Endothelial cell (in vitro differentiated cells): ENCODE results near the gene COL13A1. TPM values are rescaled to one million over a fixed set of nuclear protein-coding genes. Genes with fewer than 3 reads are reported as not detected.
A peak's percentile ranks its signal among the peaks of the same experiment; 100 is the strongest.

ENCODE experiments used
- DNase-seq: peaks from one replicate; pipeline ENCODE4 v3.0.0; 2021; ENCODE audit warnings: low spot score
- H3K27ac Mint-ChIP-seq: one replicate; pipeline ENCODE4 v1.8.0; 2021; ENCODE audit warnings: mixed read lengths, inconsistent platforms; ENCODE audit not compliant: unreplicated experiment
- H3K27me3 Mint-ChIP-seq: one replicate; pipeline ENCODE4 v1.8.0; 2021; ENCODE audit warnings: mild to moderate bottlenecking, moderate library complexity, mixed read lengths, inconsistent platforms; ENCODE audit not compliant: unreplicated experiment
- H3K36me3 Mint-ChIP-seq: one replicate; pipeline ENCODE4 v1.8.0; 2021; ENCODE audit warnings: mild to moderate bottlenecking, low read depth, mixed read lengths, inconsistent platforms; ENCODE audit not compliant: unreplicated experiment
- H3K4me1 Mint-ChIP-seq: one replicate; pipeline ENCODE4 v1.8.0; 2021; ENCODE audit warnings: mild to moderate bottlenecking, mixed read lengths, inconsistent platforms; ENCODE audit not compliant: unreplicated experiment
- H3K4me3 Mint-ChIP-seq: one replicate; pipeline ENCODE4 v1.8.0; 2021; ENCODE audit warnings: mild to moderate bottlenecking, mixed read lengths, inconsistent platforms; ENCODE audit not compliant: unreplicated experiment
- H3K9me3 Mint-ChIP-seq: one replicate; pipeline ENCODE4 v1.8.0; 2021; ENCODE audit warnings: mixed read lengths, inconsistent platforms; ENCODE audit not compliant: unreplicated experiment
- total RNA-seq: library from RNA; stranded (reverse); fragmentation: NEBNext Ultra II Directional; extraction: Animal tissue kit (Norgen Biotek cat#: 25700); gene quantifications from one replicate; pipeline ENCODE4 v1.2.1, GENCODE V29; 2021; ENCODE audit not compliant: unreplicated experiment
- TF ChIP-seq, protein P1 (sequence below): fragments of 200-600 bp; sonication (generic); IDR thresholded peaks from one replicate; pipeline ENCODE4 v1.5.0; 2021; ENCODE audit warnings: antibody characterized with exemption; ENCODE audit not compliant: unreplicated experiment

COL13A1 gene
- total RNA-seq, 1 donor from 2014 or later, result 22.6 TPM

DNA sequence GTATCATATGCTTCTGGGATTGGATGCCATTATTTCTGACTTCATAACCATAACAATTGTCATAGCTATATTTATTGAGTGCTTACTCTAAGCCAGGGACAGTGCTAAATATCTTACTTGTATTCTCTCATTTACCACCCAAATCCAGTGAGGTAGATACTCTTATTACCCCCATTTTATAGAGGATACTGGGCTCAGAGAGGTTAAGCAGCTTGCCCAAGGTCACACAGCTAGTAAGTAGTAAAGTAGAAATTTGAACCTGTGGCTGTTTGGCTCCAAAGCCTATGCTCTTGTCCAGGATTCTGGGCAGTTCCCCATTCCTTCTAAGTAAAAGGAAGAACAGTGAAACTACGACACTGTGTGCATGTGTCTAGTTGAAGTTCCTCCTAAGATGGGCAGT is 56.5 kb downstream of the COL13A1 start:
- Mint-ChIP-seq H3K27ac (no peak overlapping the region), H3K36me3 (no peaks in the 10 kb centered on the region), H3K4me3 (no peak overlapping the region), H3K4me1 (peaks cover 26% of the 10 kb centered on the region), H3K27me3 (peaks cover 4% of the 10 kb centered on the region), H3K9me3 (no peaks in the 10 kb centered on the region)
- TF ChIP-seq, protein P1, sequence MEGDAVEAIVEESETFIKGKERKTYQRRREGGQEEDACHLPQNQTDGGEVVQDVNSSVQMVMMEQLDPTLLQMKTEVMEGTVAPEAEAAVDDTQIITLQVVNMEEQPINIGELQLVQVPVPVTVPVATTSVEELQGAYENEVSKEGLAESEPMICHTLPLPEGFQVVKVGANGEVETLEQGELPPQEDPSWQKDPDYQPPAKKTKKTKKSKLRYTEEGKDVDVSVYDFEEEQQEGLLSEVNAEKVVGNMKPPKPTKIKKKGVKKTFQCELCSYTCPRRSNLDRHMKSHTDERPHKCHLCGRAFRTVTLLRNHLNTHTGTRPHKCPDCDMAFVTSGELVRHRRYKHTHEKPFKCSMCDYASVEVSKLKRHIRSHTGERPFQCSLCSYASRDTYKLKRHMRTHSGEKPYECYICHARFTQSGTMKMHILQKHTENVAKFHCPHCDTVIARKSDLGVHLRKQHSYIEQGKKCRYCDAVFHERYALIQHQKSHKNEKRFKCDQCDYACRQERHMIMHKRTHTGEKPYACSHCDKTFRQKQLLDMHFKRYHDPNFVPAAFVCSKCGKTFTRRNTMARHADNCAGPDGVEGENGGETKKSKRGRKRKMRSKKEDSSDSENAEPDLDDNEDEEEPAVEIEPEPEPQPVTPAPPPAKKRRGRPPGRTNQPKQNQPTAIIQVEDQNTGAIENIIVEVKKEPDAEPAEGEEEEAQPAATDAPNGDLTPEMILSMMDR, result no peak
- DNase-seq, result no peak

DNA sequence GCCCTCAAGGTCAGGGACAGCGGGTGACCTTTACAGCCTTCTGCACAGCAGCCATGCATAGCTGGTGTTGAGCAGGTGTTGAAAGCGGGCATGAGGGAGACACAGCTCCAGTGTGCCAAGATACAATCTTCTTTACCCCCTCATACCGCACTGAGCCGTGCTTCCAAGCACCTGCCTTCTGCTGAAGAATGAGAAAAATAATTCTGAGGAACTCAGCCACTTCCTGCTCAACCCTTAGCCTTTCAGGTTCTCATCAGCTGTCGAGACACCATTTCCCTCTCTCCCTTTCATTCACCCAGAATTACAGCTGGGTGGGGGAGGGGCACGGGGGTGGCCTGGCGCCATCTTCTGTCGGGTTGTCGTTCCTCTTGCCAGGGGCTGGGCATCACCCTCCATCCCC is 58.6 kb downstream of the COL13A1 start:
- Mint-ChIP-seq H3K36me3 (no peaks in the 10 kb centered on the region), H3K27ac (no peak overlapping the region), H3K4me1 (peaks cover 31% of the 10 kb centered on the region), H3K9me3 (no peaks in the 10 kb centered on the region), H3K4me3 (no peak overlapping the region), H3K27me3 (peaks cover 4% of the 10 kb centered on the region)
- no peak for DNase-seq
- TF ChIP-seq, protein P1, result no peak

DNA sequence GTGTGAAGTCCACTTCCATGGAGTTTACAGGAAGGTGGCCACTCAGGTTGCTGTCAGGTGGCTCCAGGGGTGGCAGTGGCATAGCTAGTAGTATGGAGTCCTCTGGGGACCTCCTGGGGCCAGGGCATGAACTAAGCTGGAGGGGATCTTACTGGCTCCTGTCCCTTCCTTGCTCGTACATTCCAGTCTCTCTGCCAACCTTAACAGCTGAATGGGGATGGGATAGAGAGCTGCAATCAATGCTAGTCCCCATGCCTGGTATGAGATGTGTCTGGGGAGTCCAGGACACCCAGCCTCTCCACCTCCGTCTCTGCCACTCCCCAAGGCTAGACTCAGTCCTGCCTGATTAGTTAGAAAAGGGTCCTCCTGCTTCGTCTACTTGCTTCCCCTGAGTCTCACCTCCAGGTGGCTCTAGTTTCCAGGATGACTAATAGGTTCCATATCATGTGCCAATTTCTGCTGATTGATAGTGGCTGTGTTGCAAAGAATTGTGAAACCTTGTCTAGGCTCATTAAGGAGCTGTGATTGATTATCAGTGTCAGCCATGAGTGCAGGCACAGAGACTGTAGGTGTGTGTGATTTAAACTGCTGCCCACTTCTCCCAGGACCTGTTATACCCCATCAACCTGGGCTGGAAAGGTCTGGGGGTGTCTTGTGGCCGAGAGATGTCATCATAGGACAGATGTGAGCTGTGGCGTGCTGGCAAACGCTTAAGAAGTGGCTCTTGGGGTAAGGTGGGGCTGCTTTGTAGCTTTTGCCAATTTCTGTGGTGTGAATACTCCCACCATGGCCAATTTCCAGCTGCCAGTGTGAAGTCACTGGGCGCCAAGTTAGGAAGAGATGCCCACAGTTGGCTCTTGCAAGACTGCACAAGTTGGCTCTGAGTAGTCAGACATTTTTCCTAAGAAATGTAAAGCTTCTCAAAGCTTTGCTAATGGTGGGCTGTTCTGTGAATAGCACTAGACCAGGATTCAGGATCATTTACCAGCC is 59.8 kb downstream of the COL13A1 start:
- no peak for DNase-seq
- H3K9me3 Mint-ChIP-seq, result no peaks in the 10 kb centered on the region
- H3K4me3 Mint-ChIP-seq, result peak overlapping the region; percentile 35
- H3K4me1 Mint-ChIP-seq, result peaks cover 29% of the 10 kb centered on the region
- peak overlapping the region; percentile 45 for H3K27ac Mint-ChIP-seq
- peaks cover 4% of the 10 kb centered on the region for H3K27me3 Mint-ChIP-seq
- TF ChIP-seq, protein P1, result no peak
- H3K36me3 Mint-ChIP-seq, result no peaks in the 10 kb centered on the region

DNA sequence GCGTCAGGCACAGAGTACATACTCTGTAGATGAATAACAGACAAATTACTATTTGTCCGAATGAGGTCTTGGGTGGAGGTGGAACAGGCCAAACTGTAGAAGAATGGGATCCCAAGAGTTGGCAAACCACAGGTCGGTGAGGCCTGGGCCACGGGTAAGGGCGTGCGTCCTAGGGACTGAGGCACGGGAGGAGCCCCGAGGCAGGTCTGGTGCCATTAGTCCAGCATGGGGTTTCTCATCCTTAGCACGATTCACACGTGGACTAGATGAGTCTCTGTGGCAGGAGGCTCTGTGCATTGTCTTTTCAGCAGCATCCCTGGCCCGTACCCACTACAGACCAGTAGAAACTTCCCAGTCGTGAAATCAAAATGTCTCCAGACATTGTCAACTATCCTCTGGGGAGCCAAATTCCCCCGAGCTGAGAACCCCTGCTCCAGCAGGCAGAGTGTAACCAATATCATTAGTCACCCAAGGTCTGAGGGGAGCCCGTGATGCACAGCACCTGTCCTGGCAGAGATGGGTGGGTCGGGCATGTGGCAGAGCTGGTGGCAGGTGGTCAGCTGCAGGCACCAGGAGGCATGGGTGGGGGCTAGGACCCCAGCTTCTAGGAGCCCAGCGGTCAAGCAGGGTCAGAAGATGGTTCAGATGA is 61.3 kb downstream of the COL13A1 start:
- no peak for DNase-seq
- TF ChIP-seq, protein P1, result no peak
- peaks cover 7% of the 10 kb centered on the region for H3K27me3 Mint-ChIP-seq
- H3K4me3 Mint-ChIP-seq, result no peak overlapping the region
- no peak overlapping the region for H3K27ac Mint-ChIP-seq
- H3K4me1 Mint-ChIP-seq, result peaks cover 36% of the 10 kb centered on the region
- no peaks in the 10 kb centered on the region for H3K9me3 Mint-ChIP-seq
- H3K36me3 Mint-ChIP-seq, result no peaks in the 10 kb centered on the region
